Uterus (tissue), 4 donors: ENCODE measurements around the gene NCKAP5L. TPM values are rescaled to one million over a fixed set of nuclear protein-coding genes. Genes with fewer than 3 reads are reported as not detected.

Experiments used
- DNase-seq, 2 donors: peaks; one replicate each; pipeline ENCODE4 v3.0.0-alpha.2; 2019 to 2020
- H3K27ac ChIP-seq, 2 donors: fragments of 200-600 bp; sonication (generic); 1 replicate in 1 of 2; 2 replicates in 1 of 2; pipeline ENCODE4 v1.5.1; 2016 to 2018
- H3K27me3 ChIP-seq, 2 donors: fragments of 200-600 bp; sonication (generic); one replicate each; pipeline ENCODE4 v1.5.1; 2018 to 2019; ENCODE audit warnings: control low read depth in 1 of 2
- H3K36me3 ChIP-seq, 2 donors: fragments of 200-600 bp; sonication (generic); one replicate each; pipeline ENCODE4 v1.5.1; 2019; ENCODE audit warnings: control low read depth in 1 of 2
- H3K4me1 ChIP-seq, 2 donors: fragments of 200-600 bp; sonication (generic); one replicate each; pipeline ENCODE4 v1.5.1; 2018 to 2019; ENCODE audit warnings: control low read depth in 1 of 2
- H3K4me3 ChIP-seq, 2 donors: fragments of 200-600 bp; sonication (generic); 1 replicate in 1 of 2; 2 replicates in 1 of 2; pipeline ENCODE4 v1.5.1; 2018 to 2019; ENCODE audit warnings: mild to moderate bottlenecking in 1 of 2
- H3K9me3 ChIP-seq, 2 donors: fragments of 200-600 bp; sonication (generic); one replicate each; pipeline ENCODE4 v1.5.1; 2019; ENCODE audit warnings: control low read depth in 1 of 2
- CTCF ChIP-seq, 4 experiments: fragments of 200-600 bp in 2 of 4; fragments of 450-650 bp in 2 of 4; sonication (generic) in 2 of 4; IDR thresholded peaks; one replicate each; pipeline ENCODE4 v1.5.1; 2016 to 2019; ENCODE audit warnings: antibody characterized with exemption in 4 of 4, mild to moderate bottlenecking in 2 of 4, moderate library complexity in 1 of 4
- POLR2A ChIP-seq, 2 donors: fragments of 450-650 bp; IDR thresholded peaks; one replicate each; pipeline ENCODE4 v1.6.1; 2016; ENCODE audit warnings: antibody characterized with exemption in 2 of 2, mild to moderate bottlenecking in 1 of 2, moderate library complexity in 1 of 2
- intact Hi-C: fragments of 100-400 bp; cut with DNase I; formaldehyde crosslinking; loops from one replicate; pipeline ENCODE4 v1.15.1; 2023; ENCODE audit warnings: low total_unique reads
- total RNA-seq, 4 donors: library from RNA; depleted of rRNA in 3 of 4; stranded (reverse); fragments of >200 nt in 3 of 4; gene quantifications; one replicate each; pipeline versions ENCODE4 v1.1.0 to v1.2.4, GENCODE V29; 2014 to 2023
- donor health status: DM: yes; HTN: yes; CAD: no.

The NCKAP5L gene
- total RNA-seq, 4 donors from 2014 or later = 4.1 to 26.1 (median 11.5) TPM

DNA sequence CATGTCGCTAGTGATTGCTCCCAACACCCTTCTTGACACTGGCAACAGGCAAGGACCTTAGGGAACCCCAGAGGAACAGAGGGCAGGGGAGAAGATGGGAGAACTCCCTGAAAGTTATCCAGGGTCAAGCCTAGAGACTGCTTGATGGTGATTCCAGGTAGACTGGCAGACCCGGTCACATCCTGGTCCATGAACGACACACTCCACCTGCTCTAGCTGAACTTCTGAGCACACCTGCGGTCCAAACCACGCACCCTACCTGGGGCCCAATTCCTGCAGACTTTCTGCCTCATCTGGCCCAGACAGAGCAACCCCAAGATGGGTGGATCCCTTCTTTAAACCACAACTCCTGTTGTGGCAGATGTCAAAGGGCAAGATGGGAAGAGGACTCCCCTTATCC is 34.2 kb downstream of the NCKAP5L start:
- no peaks in the 10 kb centered on the region for H3K9me3 ChIP-seq
- no peaks in the 10 kb centered on the region for H3K27me3 ChIP-seq
- no peak for DNase-seq
- no peak overlapping the region for H3K4me3 ChIP-seq
- no peak overlapping the region for H3K27ac ChIP-seq
- H3K4me1 ChIP-seq = no peaks in the 10 kb centered on the region
- H3K36me3 ChIP-seq = no peaks in the 10 kb centered on the region
- no peak for TF ChIP-seq CTCF (IDR thresholded peaks at IDR 0.05)
- no peak for TF ChIP-seq POLR2A (IDR thresholded peaks at IDR 0.05)
- intact Hi-C loops = no loop called here

- Histone ChIP-seq H3K36me3 (no peaks in the 10 kb centered on the region), H3K27ac (no peak overlapping the region), H3K9me3 (no peaks in the 10 kb centered on the region), H3K27me3 (no peaks in the 10 kb centered on the region), H3K4me3 (no peak overlapping the region), H3K4me1 (no peaks in the 10 kb centered on the region)
- DNase-seq = no peak
- TF ChIP-seq CTCF (IDR thresholded peaks at IDR 0.05) (no peak), POLR2A (IDR thresholded peaks at IDR 0.05) (no peak)
- intact Hi-C loops = no loop called here
Observed at GRCh38 chr12:49793620-49794019, 34.6 kb downstream of the NCKAP5L start.

- H3K27ac ChIP-seq = no peak overlapping the region
- H3K4me1 ChIP-seq = no peaks in the 10 kb centered on the region
- no peak for DNase-seq
- TF ChIP-seq POLR2A (IDR thresholded peaks at IDR 0.05) = no peak
- TF ChIP-seq CTCF (IDR thresholded peaks at IDR 0.05) = no peak
- no peaks in the 10 kb centered on the region for H3K36me3 ChIP-seq
- intact Hi-C loops = no loop called here
- no peak overlapping the region for H3K4me3 ChIP-seq
- no peaks in the 10 kb centered on the region for H3K9me3 ChIP-seq
- H3K27me3 ChIP-seq = no peaks in the 10 kb centered on the region
Observed at GRCh38 chr12:49792976-49793580, 35.1 kb downstream of the NCKAP5L start.

GRCh38 chr12:49792181-49792970 is 35.8 kb downstream of the NCKAP5L start:
- H3K27ac ChIP-seq = no peak overlapping the region
- no peaks in the 10 kb centered on the region for H3K9me3 ChIP-seq
- no peak overlapping the region for H3K4me3 ChIP-seq
- no peak for DNase-seq
- no peaks in the 10 kb centered on the region for H3K36me3 ChIP-seq
- no peaks in the 10 kb centered on the region for H3K4me1 ChIP-seq
- intact Hi-C loops = no loop called here
- no peak for TF ChIP-seq CTCF (IDR thresholded peaks at IDR 0.05)
- no peak for TF ChIP-seq POLR2A (IDR thresholded peaks at IDR 0.05)
- no peaks in the 10 kb centered on the region for H3K27me3 ChIP-seq

DNA sequence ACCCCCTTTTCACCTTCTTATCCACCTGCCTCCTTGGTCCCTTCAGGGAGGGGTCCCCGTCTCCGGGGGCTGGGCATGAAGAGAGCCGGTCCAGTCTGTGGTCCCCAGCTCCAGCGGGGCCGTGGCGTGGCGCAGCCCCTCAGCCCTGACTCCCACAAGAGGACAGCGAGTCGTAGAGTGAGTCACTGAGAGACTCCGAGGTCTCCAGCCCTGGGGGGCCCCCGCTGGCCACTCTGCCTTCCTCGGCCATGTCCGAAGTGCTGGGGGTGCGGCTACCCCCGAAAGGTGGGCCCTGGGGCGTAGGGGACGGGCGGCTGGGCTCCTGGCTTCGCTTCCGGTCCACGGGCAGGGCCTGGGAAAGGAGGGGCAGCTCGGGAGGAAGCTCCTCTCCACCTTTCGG is 36.5 kb downstream of the NCKAP5L start:
- H3K4me3 ChIP-seq = no peak overlapping the region
- no peaks in the 10 kb centered on the region for H3K4me1 ChIP-seq
- no peak for DNase-seq
- no peaks in the 10 kb centered on the region for H3K36me3 ChIP-seq
- no peaks in the 10 kb centered on the region for H3K9me3 ChIP-seq
- intact Hi-C loops = no loop called here
- TF ChIP-seq POLR2A (IDR thresholded peaks at IDR 0.05) (no peak), CTCF (IDR thresholded peaks at IDR 0.05) (no peak)
- no peak overlapping the region for H3K27ac ChIP-seq
- H3K27me3 ChIP-seq = no peaks in the 10 kb centered on the region
